SIG-M5 treated with dmso at 0.1 percent for 504 hours (cell line): ENCODE measurements around the gene BMP5.

Source experiments
- DNase-seq: peaks from one replicate; lab custom pipeline; 2025; ENCODE audit not compliant: unreplicated experiment; lab: John Stamatoyannopoulos, UW

Gene BMP5

DNA sequence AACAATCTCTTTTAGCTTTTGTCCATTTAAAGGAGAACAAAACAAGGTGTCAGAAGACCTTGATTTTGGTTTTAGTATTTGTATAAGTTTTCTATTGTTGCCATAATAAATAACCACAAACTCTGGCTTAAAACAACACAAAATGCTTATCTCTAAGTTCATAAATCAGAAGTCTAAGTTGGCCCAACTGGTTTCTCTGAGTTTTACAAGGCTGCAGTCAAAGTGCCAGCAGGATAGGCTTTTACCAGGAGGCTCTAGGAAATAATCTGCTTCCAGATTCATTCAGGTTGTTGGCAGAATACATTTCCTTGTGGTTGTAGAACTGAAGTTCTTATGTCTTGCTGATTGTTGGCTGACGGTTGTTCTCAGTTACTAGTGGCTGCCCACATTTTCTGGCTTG lies 149.2 kb downstream of the BMP5 start:
- DNase-seq = no peak

DNA sequence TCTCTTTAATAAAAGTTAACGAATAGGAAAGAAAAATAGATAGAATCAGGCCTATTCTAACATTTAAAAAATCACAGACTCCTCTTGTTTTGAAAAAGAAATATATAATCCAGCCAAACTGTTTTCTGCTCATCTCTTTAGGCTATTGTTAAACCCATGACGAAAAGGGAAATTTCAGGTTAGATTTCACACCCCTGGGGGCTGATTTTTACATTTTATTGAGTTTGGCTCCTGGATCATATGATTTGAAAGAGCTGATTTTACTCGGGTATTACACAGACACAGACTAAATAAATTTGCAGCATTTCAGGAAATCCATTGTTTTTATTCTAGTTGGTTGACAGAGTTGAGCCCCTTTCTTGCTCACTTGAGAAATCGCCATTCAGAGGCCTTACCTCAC lies 160.6 kb downstream of the BMP5 start:
- DNase-seq = no peak

DNA sequence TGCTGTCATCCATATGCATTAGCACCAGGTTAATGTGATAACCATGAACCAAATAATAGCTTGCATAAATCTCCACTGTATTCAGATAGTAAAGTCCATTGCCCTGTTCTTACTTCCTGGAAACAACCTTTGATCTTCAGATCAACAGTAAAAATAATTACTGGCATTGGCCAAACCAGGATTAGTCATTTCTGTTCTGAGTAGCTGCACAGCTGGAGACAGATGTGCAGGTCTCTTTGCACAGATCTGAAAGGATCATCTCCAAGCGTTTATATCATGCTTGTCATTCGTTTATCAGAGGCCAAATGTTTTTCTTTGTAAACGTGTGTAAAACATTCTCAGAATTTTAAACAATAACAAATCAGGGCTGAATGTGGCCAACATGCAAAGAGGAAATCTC lies 162.0 kb downstream of the BMP5 start:
- no peak for DNase-seq

DNA sequence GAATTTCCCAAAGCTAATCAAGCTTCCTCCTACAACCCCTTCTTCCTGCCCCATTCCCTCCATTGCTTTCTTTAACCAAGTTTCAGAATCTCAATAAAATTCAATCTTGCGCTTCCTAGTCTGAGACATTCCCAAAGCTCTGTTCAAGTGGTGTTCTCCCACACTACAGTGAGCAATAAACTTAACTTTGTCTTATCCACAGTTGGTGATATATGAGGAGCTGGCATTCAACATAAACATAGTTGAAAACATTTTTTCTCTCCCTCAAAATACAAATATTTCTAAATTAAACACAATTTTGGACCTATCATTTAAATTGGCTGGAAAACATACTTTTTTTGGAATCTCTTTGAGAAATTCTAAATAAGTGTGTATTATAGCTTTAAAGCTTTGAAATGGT lies 166.7 kb downstream of the BMP5 start:
- DNase-seq = no peak

DNA sequence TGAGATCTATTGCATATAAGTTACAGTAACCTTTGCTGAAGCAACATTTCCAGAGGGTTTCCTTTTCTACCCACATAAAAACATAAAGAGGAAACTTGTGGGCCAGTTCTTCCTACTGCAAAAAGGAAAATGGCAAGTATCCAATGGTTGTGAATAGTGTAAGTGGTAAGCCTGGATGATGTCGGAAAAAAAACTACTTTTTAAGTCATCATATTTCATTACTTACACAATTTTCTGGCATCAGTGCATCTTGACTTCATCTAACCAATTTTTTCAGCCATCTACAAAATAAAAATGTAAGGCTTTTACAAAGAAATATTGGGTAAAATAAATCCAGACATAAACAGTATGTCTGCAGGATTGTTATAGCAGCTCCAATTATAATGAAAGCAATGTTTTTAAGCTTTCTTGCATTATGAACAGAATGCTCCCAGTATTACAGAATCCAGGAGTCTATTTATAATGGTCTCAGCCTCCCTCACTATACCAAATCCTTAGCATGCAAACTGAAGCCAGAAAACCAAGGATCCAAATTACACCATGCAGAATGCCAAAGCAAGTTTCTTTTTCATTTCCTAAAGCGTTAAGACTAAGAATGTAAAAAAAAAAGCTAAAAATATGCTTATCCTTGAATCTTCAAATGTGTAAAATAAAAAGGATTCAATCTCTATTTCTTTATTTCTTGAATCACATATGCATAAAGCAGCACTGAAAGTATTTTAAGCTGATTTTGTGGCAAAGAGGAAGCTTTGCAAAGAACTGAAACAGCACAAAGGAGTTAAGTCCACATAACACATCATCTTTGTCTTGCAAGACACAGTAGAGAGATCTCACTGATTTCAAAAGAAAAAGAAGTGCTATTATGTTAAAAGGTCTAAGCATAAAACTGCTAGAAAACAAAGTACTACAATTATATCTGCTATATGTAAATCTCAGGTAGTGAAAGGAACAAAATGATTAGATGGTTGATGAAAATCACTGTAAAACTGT lies 169.6 kb downstream of the BMP5 start:
- no peak for DNase-seq

DNA sequence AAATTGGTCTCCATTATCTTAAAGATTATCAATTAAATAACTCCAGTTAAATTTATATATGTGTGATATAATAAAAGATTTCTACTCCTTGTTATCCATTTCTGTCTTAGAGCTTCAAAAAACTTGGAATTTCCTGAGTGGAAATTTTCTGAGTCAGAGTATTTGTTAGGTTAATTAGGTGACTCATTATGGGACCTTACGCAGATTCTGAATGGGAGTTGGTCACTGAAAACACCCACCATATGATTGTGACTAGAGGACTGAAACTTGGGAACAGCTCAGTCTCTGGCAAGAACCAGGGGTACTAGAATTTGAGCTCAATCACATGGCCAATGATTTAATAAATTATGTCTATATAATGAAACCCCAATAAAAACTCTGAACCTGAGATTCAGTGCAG lies 171.0 kb downstream of the BMP5 start:
- no peak for DNase-seq
